Spinal cord (tissue), 10 donors: ENCODE measurements around the gene BCAS3. TPM values are rescaled to one million over a fixed set of nuclear protein-coding genes. Genes with fewer than 3 reads are reported as not detected.
"Not testable (repeated sequence)": the region's sequence is repeated elsewhere in the genome, so short reads cannot be mapped to it uniquely, and the experiment has no call there.

Source experiments
- DNase-seq, 6 donors: peaks; one replicate each; pipeline versions ENCODE4 v3.0.0 to v3.0.0-alpha.2; 2013 to 2015; ENCODE audit warnings: low spot score in 6 of 6, low read depth in 4 of 6
- H3K27ac ChIP-seq: one replicate; pipeline ENCODE4 v1.5.1; 2013; ENCODE audit warnings: low read depth, low read length, control low read depth
- H3K27me3 ChIP-seq: one replicate; pipeline ENCODE4 v1.6.1; 2013; ENCODE audit warnings: low read length; ENCODE audit not compliant: control insufficient read depth, insufficient read depth
- H3K36me3 ChIP-seq: one replicate; pipeline ENCODE4 v1.6.1; 2013; ENCODE audit warnings: low read length; ENCODE audit not compliant: control insufficient read depth, insufficient read depth
- H3K4me1 ChIP-seq: one replicate; pipeline ENCODE4 v1.6.1; 2013; ENCODE audit warnings: low read length; ENCODE audit not compliant: control insufficient read depth, insufficient read depth
- H3K4me3 ChIP-seq: one replicate; pipeline ENCODE4 v1.5.1; 2013; ENCODE audit warnings: low read depth, low read length, control low read depth
- H3K9me3 ChIP-seq: one replicate; pipeline ENCODE4 v1.6.1; 2013; ENCODE audit warnings: low read length; ENCODE audit not compliant: control insufficient read depth, insufficient read depth
- WGBS: methylation state at CpG from one replicate; pipeline ENCODE4 v1.1.5; 2013; ENCODE audit warnings: missing lambda C conversion rate; ENCODE audit not compliant: insufficient coverage; 5-methylcytosine and 5-hydroxymethylcytosine counted together
- polyA plus RNA-seq, 2 donors: library from polyadenylated mRNA; unstranded; fragments of 120-200 nt; gene quantifications; one replicate each; pipeline ENCODE4 v1.2.1, GENCODE V29; 2013; ENCODE audit not compliant: insufficient read length in 2 of 2
- total RNA-seq, 2 donors: library from RNA; depleted of rRNA in 1 of 2; stranded (reverse); fragments of 120-200 nt in 1 of 2; fragments of >200 nt in 1 of 2; gene quantifications; one replicate each; pipeline versions ENCODE4 v1.2.3 to v1.2.4, GENCODE V29; 2013 to 2014
- donor health status: healthy.

BCAS3 gene
- total and polyA plus RNA-seq, 4 donors: 20.5 to 53.4 (median 25.7) TPM

DNA sequence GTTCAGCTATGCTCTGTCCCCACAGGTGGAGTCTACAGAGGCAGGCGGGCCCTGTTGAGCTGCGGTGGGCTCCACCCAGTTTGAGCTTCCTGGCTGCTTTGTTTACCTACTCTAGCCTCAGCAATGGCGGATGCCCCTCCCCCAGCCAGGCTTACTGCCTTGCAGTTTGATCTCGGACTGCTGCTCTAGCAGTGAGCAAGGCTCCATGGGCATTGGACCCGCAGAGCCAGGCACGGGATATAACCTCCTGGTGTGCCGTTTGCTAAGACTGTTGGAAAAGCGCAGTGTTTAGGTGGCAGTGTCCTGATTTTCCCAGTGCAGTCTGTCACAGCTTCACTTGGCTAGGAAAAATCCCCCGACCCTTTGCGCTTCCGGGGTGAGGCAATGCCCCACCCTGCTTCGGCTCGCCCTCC is 89.1 kb downstream of the BCAS3 start:
- no peak overlapping the region for H3K4me3 ChIP-seq
- peaks cover 1% of the 10 kb centered on the region for H3K9me3 ChIP-seq
- H3K36me3 ChIP-seq: peaks cover 3% of the 10 kb centered on the region
- WGBS: 96% methylated on average over 13 of the region's 13 CpGs
- H3K27ac ChIP-seq: no peak overlapping the region
- H3K4me1 ChIP-seq: no peaks in the 10 kb centered on the region
- DNase-seq: no peak
- H3K27me3 ChIP-seq: no peaks in the 10 kb centered on the region

DNA sequence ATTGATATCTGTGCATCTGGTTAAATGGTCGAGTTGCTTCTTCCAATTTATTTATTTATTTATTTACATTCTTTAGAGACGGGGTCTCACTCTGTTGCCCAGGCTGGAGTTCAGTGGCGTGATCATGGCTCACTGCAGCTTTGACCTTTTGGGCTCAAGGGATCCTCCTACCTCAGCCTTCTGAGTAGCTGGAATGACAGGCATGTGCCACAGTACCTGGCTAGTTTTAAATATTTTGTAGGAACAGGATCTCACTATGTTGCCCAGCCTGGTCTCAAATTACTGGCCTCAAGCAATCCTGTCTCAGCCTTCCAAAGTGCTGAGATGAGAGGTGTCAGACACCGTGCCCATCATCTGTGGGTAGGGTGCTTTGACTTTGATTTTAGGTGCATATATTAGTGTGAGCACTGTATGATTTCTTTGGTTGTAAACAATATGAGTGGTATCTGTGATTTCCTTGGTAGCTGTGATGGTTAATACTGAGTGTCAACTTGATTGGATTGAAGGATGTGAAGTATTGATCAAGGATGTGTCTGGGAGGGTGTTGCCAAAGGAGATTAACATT is 90.2 kb downstream of the BCAS3 start:
- Histone ChIP-seq H3K4me1 (no peaks in the 10 kb centered on the region), H3K4me3 (no peak overlapping the region), H3K27me3 (no peaks in the 10 kb centered on the region), H3K27ac (no peak overlapping the region), H3K9me3 (peaks cover 1% of the 10 kb centered on the region), H3K36me3 (peaks cover 3% of the 10 kb centered on the region)
- WGBS: 93% methylated on average over 2 of the region's 4 CpGs
- DNase-seq: no peak

DNA sequence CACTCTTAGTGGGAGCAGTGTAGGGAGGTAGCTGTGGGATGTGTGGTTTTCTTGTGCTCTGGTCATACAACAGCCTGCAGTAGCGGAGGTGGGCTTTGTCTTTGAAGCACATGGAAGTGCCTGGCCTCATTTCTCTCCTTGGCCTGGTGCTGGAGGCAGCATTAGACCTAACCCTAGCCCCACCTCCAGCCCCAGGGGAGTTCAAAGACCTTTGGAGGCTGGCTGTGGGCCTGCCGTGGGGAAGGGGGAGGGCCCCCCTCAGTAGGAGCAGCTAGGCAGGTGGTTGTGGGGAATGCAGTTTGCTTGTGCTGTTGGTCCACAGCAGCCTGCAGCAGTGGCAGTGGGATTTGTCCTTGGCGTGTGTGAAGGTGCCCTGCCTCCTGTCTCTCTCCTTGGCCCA is 91.7 kb downstream of the BCAS3 start:
- DNase-seq: no peak
- Histone ChIP-seq H3K27me3 (no peaks in the 10 kb centered on the region), H3K4me3 (no peak overlapping the region), H3K36me3 (peaks cover 3% of the 10 kb centered on the region), H3K9me3 (peaks cover 1% of the 10 kb centered on the region), H3K4me1 (no peaks in the 10 kb centered on the region), H3K27ac (no peak overlapping the region)
- 44% methylated on average over 1 of the region's 3 CpGs for WGBS

DNA sequence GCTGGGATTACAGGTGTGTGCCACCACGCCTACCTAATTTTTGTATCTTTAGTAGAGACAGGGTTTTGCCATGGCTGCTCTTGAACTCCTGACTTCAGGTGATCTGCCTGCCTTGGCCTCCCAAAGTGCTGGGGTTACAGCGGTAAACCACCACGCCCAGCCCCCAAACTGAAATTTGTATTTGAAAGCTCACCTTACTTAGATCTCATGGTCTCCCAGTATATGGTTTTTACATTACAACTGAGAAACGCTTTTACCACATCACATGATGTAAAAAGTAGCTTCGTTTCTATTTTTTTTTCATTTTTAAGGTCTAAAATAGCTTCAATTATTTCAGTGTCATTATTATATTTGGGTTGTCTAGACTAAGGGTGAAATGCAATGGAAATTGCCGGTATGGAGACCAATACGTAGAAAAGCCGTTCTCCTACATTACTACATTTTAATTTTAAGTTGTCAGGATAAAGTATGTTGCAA is 93.3 kb downstream of the BCAS3 start:
- Histone ChIP-seq H3K4me3 (no peak overlapping the region), H3K36me3 (peaks cover 3% of the 10 kb centered on the region), H3K27me3 (no peaks in the 10 kb centered on the region), H3K4me1 (no peaks in the 10 kb centered on the region), H3K9me3 (peaks cover 1% of the 10 kb centered on the region), H3K27ac (no peak overlapping the region)
- 81% methylated on average over 3 of the region's 8 CpGs for WGBS
- DNase-seq: no peak

DNA sequence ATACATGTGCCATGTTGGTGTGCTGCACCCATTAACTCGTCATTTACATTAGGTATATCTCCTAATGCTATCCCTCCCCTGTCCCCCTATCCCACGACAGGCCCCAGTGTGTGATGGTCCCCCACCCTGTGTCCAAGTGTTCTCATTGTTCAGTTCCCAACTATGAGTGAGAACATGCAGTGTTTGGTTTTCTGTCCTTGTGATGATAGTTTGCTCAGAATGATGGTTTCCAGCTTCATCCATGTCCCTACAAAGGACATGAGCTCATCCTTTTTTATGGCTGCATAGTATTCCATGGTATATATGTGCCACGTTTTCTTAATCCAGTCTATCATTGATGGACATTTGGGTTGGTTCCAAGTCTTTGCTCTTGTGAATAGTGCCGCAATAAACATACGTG is 94.0 kb downstream of the BCAS3 start:
- not testable (repeated sequence) for H3K4me3 ChIP-seq, DNase-seq

DNA sequence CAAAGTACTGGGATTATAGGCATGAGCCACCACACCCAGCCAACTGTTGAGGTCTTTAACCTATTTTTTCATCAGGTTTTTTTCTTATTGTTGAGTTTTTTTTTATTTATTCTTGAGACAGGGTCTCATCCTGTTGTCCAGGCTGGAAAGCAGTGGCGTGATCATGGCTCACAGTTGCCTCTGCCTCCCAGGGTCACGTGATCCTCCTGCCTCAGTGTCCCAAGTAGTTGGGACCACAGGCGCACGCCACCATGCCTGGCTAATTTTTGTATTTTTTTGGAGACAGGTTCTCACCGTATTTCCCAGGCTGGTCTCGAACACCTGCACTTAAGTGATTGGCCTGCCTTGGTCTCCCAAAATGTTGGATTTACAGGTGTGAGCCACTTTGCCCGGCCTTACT is 95.9 kb downstream of the BCAS3 start:
- Histone ChIP-seq H3K27me3 (no peaks in the 10 kb centered on the region), H3K36me3 (no peaks in the 10 kb centered on the region), H3K4me3 (no peak overlapping the region), H3K9me3 (no peaks in the 10 kb centered on the region), H3K27ac (no peak overlapping the region), H3K4me1 (no peaks in the 10 kb centered on the region)
- DNase-seq: no peak
- 90% methylated on average over 6 of the region's 7 CpGs for WGBS

More for the DNA sequence above, 94.0 kb downstream of the BCAS3 start:
- not testable (repeated sequence) for H3K4me1 ChIP-seq, H3K9me3 ChIP-seq, H3K36me3 ChIP-seq, H3K27me3 ChIP-seq, H3K27ac ChIP-seq
- no CpG with 5 or more reads among the region's 5 CpGs for WGBS

DNA sequence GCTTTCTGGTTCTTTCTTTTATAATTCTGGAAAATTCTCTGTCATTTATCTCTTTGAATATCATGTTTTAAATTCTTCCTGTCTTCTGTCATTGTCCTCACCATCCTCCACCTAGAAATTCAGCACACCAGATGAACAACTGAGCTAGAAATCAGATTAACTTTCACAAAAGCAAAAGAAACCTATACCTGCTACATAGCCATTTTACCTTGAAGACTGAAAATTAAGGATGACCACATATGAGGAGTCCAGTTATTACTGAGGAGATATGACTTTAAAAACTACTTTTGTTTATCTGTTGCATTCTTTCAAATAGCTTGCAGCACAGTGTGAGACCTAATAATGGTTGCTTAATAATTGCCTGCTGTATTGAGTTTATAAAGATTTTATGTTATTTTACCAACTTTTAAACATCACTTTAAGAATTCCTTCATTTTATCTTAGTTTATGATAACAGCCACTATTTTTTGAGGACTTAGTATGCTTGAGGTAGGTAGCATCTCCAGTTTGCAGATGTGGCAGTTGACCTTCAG is 104.3 kb downstream of the BCAS3 start:
- H3K27me3 ChIP-seq: no peaks in the 10 kb centered on the region
- no peaks in the 10 kb centered on the region for H3K36me3 ChIP-seq
- H3K4me1 ChIP-seq: no peaks in the 10 kb centered on the region
- no peak overlapping the region for H3K4me3 ChIP-seq
- DNase-seq: no peak
- no peaks in the 10 kb centered on the region for H3K9me3 ChIP-seq
- no peak overlapping the region for H3K27ac ChIP-seq

DNA sequence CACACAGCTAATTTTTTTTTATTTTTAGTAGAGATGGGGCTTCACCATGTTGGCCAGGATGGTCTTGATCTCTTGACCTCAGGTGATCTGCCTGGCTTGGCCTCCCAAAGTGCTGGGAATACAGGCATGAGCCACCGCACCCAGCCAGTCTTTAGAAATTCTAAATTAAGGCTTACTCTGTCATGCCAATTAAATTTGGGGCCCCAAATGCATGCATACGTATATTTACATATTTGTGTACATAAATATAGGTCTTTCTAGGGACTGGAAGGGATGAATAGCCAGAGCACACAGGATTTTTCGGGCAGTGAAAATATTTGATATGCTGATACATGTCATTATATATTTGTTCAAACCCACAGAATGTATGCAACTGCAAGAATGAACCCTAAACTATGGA is 105.1 kb downstream of the BCAS3 start:
- Histone ChIP-seq H3K4me3 (no peak overlapping the region), H3K9me3 (no peaks in the 10 kb centered on the region), H3K4me1 (no peaks in the 10 kb centered on the region), H3K36me3 (no peaks in the 10 kb centered on the region), H3K27me3 (no peaks in the 10 kb centered on the region), H3K27ac (no peak overlapping the region)
- DNase-seq: no peak
- WGBS: no CpG with 5 or more reads among the region's 3 CpGs

DNA sequence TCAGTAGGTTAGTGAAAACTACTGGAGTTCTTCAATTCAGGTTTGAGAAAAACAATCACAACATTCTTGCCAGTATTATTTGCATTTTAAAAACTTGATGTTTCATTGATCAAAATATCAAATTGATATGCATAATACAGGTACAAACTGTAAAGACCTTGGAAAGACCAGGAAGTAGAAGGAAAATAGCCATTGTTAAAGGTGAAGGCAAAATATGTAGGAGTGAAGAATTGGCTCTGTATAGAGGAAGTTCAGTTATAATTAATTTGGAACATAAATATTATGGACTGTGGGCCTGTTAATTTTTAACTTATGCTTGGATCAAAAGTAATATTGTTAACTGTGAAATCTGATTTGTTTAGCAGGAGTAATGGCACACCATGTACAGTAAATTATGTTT is 112.6 kb downstream of the BCAS3 start:
- no peak for DNase-seq
- H3K27ac ChIP-seq: no peak overlapping the region
- no peak overlapping the region for H3K4me3 ChIP-seq

DNA sequence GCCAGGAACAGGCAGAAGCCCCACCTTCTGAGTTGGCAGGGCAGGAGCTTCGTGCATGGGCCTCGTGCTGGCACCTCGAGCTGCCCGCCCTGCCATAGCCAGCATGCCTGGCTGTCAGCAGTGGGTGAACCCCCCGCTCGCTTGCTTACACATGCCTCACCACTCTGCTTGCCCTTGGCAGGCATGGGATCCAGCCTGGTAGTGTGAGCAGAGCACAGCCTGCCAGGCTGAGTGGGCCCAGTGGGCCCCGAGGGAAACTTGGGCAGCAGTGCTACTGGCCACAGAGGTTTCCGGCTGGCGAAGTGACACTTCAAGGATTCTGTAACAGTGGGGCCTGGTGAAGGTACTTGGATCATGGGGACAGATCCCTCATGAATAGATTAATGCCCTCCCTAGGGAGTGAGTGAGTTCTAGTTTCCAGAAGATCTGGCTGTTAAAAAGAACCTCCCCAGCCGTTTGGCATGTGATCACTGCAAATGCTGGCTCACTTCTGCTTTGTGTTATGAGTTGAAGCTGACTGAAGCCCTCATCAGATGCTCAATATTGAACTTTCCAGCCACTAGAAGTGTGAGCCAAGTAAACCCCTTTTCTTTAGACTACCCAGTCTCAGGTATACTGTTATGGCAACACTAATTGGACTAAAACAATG is 114.7 kb downstream of the BCAS3 start:
- WGBS: 97% methylated on average over 8 of the region's 10 CpGs
- Histone ChIP-seq H3K36me3 (no peaks in the 10 kb centered on the region), H3K9me3 (peaks cover 2% of the 10 kb centered on the region), H3K27me3 (no peaks in the 10 kb centered on the region), H3K4me3 (no peak overlapping the region), H3K27ac (no peak overlapping the region), H3K4me1 (no peaks in the 10 kb centered on the region)
- no peak for DNase-seq

More for the DNA sequence above, 112.6 kb downstream of the BCAS3 start:
- Histone ChIP-seq H3K9me3 (peaks cover 2% of the 10 kb centered on the region), H3K36me3 (no peaks in the 10 kb centered on the region), H3K27me3 (no peaks in the 10 kb centered on the region), H3K4me1 (no peaks in the 10 kb centered on the region)
